ENCODE data around the gene EXOC4.

GRCh38 chr7:133606991-133607390 is 354.1 kb downstream of the EXOC4 start:
- no peak for TF ChIP-seq CTCF (IDR thresholded peaks at IDR 0.05)
- TF ChIP-seq POLR2A (IDR thresholded peaks at IDR 0.05) = no peak

Data from lower leg skin (tissue), 3 donors.